HEK293 (cell line): Measurements from ENCODE around the gene SNX17.

Source experiments
- CTCF ChIP-seq: fragments of 450-650 bp; formaldehyde crosslinking; IDR thresholded peaks from 2 replicates; pipeline ENCODE4 v1.5.1; 2016; ENCODE audit warnings: missing biosample characterization, missing genetic modification characterization
- REST ChIP-seq: fragments of 450-650 bp; formaldehyde crosslinking; IDR thresholded peaks from 2 replicates; pipeline ENCODE4 v1.5.1; 2016; ENCODE audit warnings: missing biosample characterization, missing genetic modification characterization
- ZNF274 ChIP-seq, 2 experiments: fragments of 200-500 bp in 1 of 2; fragments of 450-650 bp in 1 of 2; sonication (Bioruptor generic) in 1 of 2; formaldehyde crosslinking in 1 of 2; IDR thresholded peaks; 2 replicates each; pipeline versions ENCODE4 v1.5.1 to v1.6.1; 2014 to 2016; ENCODE audit warnings: borderline replicate concordance in 1 of 2, inconsistent platforms in 1 of 2, low read length in 1 of 2, missing biosample characterization in 1 of 2, missing genetic modification characterization in 1 of 2
- ZNF585B ChIP-seq: fragments of 450-650 bp; formaldehyde crosslinking; IDR thresholded peaks from 2 replicates; pipeline ENCODE4 v1.5.1; 2016; ENCODE audit warnings: missing biosample characterization, missing genetic modification characterization
- ZNF660 ChIP-seq: fragments of 450-650 bp; IDR thresholded peaks from 2 replicates; pipeline ENCODE4 v1.5.1; 2018; ENCODE audit warnings: missing biosample characterization, mild to moderate bottlenecking, missing genetic modification characterization

GRCh38 chr2:27369471-27370025 is 868 bp upstream of the SNX17 start:
- TF ChIP-seq REST (tag by site-specific recombination) (no peak), CTCF (tag by site-specific recombination) (no peak), ZNF274 (IDR thresholded peaks at IDR 0.05; ENCODE audit: low read length) (no peak), ZNF274 (tag by site-specific recombination; IDR thresholded peaks at IDR 0.05; ENCODE audit: borderline replicate concordance) (no peak), ZNF660 (tag by site-specific recombination) (no peak), ZNF585B (tag by site-specific recombination) (no peak)
